GM23338 (cell line): Measurements from ENCODE around the gene TOMM5.

Experiments
- CREB1 ChIP-seq: fragments of 250-450 bp; sonication (Bioruptor Pico); IDR thresholded peaks from 2 replicates; pipeline ENCODE4 v1.5.0; 2020; ENCODE audit warnings: low read depth, mild to moderate bottlenecking, moderate library complexity
- EZH2 ChIP-seq: fragments of 200-600 bp; sonication (generic); IDR thresholded peaks from one replicate; pipeline ENCODE4 v1.8.0; 2017; ENCODE audit warnings: antibody characterized with exemption, mild to moderate bottlenecking, low read depth; ENCODE audit not compliant: unreplicated experiment
- EZH2phosphoT487 ChIP-seq: fragments of 200-600 bp; sonication (generic); IDR thresholded peaks from one replicate; pipeline ENCODE4 v1.8.1; 2018; ENCODE audit warnings: antibody characterized with exemption; ENCODE audit not compliant: unreplicated experiment
- JUNB ChIP-seq: IDR thresholded peaks from one replicate; pipeline ENCODE4 v1.6.1; 2016; ENCODE audit warnings: antibody characterized with exemption; ENCODE audit not compliant: unreplicated experiment
- POLR2AphosphoS5 ChIP-seq: IDR thresholded peaks from 2 replicates; pipeline ENCODE4 v1.6.1; 2016; ENCODE audit warnings: antibody characterized with exemption, low read depth
- REST ChIP-seq: IDR thresholded peaks from one replicate; pipeline ENCODE4 v1.6.1; 2018; ENCODE audit warnings: antibody characterized with exemption; ENCODE audit not compliant: unreplicated experiment
- STAT1 ChIP-seq: IDR thresholded peaks from one replicate; pipeline ENCODE4 v1.6.1; 2016; ENCODE audit warnings: antibody characterized with exemption; ENCODE audit not compliant: unreplicated experiment
- ZNF114 ChIP-seq: fragments of 250-450 bp; sonication (Bioruptor Pico); IDR thresholded peaks from 2 replicates; pipeline ENCODE4 v1.5.0; 2020; ENCODE audit warnings: mild to moderate bottlenecking, moderate library complexity
- ZNF331 ChIP-seq: fragments of 250-450 bp; sonication (Bioruptor Pico); IDR thresholded peaks from 2 replicates; pipeline ENCODE4 v1.5.0; 2020; ENCODE audit warnings: low read depth, mild to moderate bottlenecking, moderate library complexity
- TF ChIP-seq, protein P1 (sequence below), 2 experiments: fragments of 200-600 bp in 1 of 2; sonication (generic) in 1 of 2; conservative IDR thresholded peaks; 2 replicates each; pipeline versions ENCODE4 v1.5.1 to v1.6.1; 2016 to 2017; ENCODE audit warnings: antibody characterized with exemption in 2 of 2, low read depth in 2 of 2, mild to moderate bottlenecking in 2 of 2, moderate library complexity in 1 of 2
- TF ChIP-seq, protein P2 (sequence below): IDR thresholded peaks from 2 replicates; pipeline ENCODE4 v1.6.1; 2016; ENCODE audit warnings: antibody characterized with exemption

- TF ChIP-seq EZH2phosphoT487 (no peak), EZH2 (no peak), POLR2AphosphoS5 (no peak), JUNB (no peak), REST (no peak), ZNF331 (no peak), CREB1 (CRISPR knock-in tag) (no peak), ZNF114 (no peak), STAT1 (no peak)
- TF ChIP-seq, protein P1, sequence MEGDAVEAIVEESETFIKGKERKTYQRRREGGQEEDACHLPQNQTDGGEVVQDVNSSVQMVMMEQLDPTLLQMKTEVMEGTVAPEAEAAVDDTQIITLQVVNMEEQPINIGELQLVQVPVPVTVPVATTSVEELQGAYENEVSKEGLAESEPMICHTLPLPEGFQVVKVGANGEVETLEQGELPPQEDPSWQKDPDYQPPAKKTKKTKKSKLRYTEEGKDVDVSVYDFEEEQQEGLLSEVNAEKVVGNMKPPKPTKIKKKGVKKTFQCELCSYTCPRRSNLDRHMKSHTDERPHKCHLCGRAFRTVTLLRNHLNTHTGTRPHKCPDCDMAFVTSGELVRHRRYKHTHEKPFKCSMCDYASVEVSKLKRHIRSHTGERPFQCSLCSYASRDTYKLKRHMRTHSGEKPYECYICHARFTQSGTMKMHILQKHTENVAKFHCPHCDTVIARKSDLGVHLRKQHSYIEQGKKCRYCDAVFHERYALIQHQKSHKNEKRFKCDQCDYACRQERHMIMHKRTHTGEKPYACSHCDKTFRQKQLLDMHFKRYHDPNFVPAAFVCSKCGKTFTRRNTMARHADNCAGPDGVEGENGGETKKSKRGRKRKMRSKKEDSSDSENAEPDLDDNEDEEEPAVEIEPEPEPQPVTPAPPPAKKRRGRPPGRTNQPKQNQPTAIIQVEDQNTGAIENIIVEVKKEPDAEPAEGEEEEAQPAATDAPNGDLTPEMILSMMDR (conservative IDR thresholded peaks at IDR 0.05; ENCODE audit: low read depth in 2 of 2) = no peak
- TF ChIP-seq, protein P2, sequence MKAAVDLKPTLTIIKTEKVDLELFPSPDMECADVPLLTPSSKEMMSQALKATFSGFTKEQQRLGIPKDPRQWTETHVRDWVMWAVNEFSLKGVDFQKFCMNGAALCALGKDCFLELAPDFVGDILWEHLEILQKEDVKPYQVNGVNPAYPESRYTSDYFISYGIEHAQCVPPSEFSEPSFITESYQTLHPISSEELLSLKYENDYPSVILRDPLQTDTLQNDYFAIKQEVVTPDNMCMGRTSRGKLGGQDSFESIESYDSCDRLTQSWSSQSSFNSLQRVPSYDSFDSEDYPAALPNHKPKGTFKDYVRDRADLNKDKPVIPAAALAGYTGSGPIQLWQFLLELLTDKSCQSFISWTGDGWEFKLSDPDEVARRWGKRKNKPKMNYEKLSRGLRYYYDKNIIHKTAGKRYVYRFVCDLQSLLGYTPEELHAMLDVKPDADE = no peak
Measured at GRCh38 chr9:37622462-37622861, 30.1 kb upstream of the TOMM5 start.
